Right lobe of liver (tissue), 6 donors: ENCODE results near the gene ENO3. TPM values are rescaled to one million over a fixed set of nuclear protein-coding genes. Genes with fewer than 3 reads are reported as not detected.

Source experiments
- ATAC-seq, 4 donors: fragments of 200-7000 bp; cut with Tn5 transposase; one replicate each; pipeline ENCODE4 v1.9.1; 2020; ENCODE audit warnings: mild to moderate bottlenecking in 4 of 4, moderate library complexity in 4 of 4
- DNase-seq, 3 donors: peaks; one replicate each; pipeline ENCODE4 v3.0.0-alpha.2; 2020
- H3K27ac ChIP-seq, 3 donors: fragments of 200-600 bp; one replicate each; pipeline ENCODE4 v1.8.0; 2022
- H3K27me3 ChIP-seq, 2 donors: fragments of 200-600 bp; one replicate each; pipeline ENCODE4 v1.8.0; 2022
- H3K36me3 ChIP-seq, 4 donors: fragments of 200-600 bp; sonication (generic) in 1 of 4; one replicate each; pipeline versions ENCODE4 v1.5.1 to v1.8.0; 2017 to 2022; ENCODE audit warnings: control low read depth in 1 of 4
- H3K4me1 ChIP-seq, 4 donors: fragments of 200-600 bp; sonication (generic) in 1 of 4; one replicate each; pipeline versions ENCODE4 v1.5.1 to v1.8.0; 2017 to 2022; ENCODE audit warnings: control low read depth in 1 of 4
- H3K4me3 ChIP-seq, 3 donors: fragments of 200-600 bp; one replicate each; pipeline ENCODE4 v1.8.0; 2022
- H3K9me3 ChIP-seq, 4 donors: fragments of 200-600 bp; sonication (generic) in 1 of 4; one replicate each; pipeline versions ENCODE4 v1.5.1 to v1.8.0; 2017 to 2022; ENCODE audit warnings: control low read depth in 1 of 4
- POLR2A ChIP-seq: fragments of 450-650 bp; IDR thresholded peaks from one replicate; pipeline ENCODE4 v1.6.1; 2017; ENCODE audit warnings: antibody characterized with exemption, mild to moderate bottlenecking
- WGBS: methylation state at CpG from one replicate; pipeline ENCODE4 v1.1.6; 2018; ENCODE audit warnings: low coverage, low lambda C conversion rate; ENCODE audit not compliant: insufficient coverage; ENCODE audit errors: missing lambda C conversion rate; 5-methylcytosine and 5-hydroxymethylcytosine counted together
- intact Hi-C, 2 donors: fragments of 100-400 bp; cut with DNase I; formaldehyde crosslinking; loops; one replicate each; pipeline versions ENCODE4 v1.11.2 to v1.14.1; 2022
- total RNA-seq, 6 experiments: library from RNA; depleted of rRNA in 2 of 6; stranded (reverse); fragments of >200 nt in 2 of 6; fragmentation: NEBNext Ultra II Directional in 3 of 6; extraction: Animal tissue kit (Norgen Biotek cat#: 25700) in 3 of 6; gene quantifications; one replicate each; pipeline versions ENCODE4 v1.1.0 to v1.2.4, GENCODE V29; 2016 to 2023
- TF ChIP-seq, protein P1 (sequence below), 4 donors: fragments of 200-600 bp in 3 of 4; fragments of 450-650 bp in 1 of 4; IDR thresholded peaks; one replicate each; pipeline versions ENCODE4 v1.5.1 to v1.8.0; 2016 to 2022; ENCODE audit warnings: antibody characterized with exemption in 4 of 4, mild to moderate bottlenecking in 2 of 4
- donor health status: DM: no; HTN: yes; CAD: no.
- donor health status: DM: no; HTN: no; CAD: no.
- donor health status: DM: no; HTN: no; CAD: no.
- donor health status: DM: no; HTN: yes; CAD: no.
- donor health status: DM: no; HTN: yes; CAD: no.

Gene ENO3
- total RNA-seq, 6 experiments from 2014 or later: 54.7 to 69.8 (median 58.7) TPM

DNA sequence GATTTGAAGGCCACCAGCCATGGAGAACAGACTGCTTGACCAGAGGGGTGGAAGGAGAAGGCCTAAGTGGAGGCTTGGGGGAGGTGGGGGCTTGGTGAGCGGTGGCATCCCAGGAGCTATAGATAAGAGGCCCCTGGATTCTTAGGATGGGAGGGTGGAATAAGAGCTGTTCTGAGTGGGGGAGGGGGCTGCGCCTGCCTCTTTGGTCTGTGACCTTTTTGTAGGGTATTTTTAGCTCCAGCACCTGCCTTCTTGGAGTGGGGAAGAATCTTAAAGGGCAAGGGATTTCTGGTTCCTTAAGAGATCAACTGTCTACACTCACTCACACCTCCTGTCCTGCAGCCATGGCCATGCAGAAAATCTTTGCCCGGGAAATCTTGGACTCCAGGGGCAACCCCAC lies 567 bp downstream of the ENO3 start:
- DNase-seq: no peak

DNA sequence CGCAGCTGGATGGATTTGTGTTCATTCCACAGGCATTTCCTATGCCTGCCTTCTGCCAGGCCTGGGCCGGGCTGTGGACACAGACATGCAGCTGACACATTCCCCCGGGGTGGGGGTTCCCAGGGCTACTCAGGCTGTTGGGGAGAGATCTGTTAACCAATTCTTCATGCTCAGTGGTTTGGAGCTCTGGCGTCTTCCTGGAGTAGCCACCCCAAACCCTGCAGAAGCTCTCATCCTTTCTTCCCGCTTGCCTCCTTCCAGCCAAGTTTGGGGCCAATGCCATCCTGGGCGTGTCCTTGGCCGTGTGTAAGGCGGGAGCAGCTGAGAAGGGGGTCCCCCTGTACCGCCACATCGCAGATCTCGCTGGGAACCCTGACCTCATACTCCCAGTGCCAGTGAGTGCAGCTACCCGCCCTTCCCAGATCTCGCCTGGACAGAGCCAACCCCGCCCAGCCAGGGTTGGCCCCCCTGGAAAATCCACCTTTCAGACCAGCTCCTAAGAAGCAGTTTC lies 2.6 kb downstream of the ENO3 start:
- H3K9me3 ChIP-seq: no peaks in the 10 kb centered on the region
- TF ChIP-seq POLR2A: no peak
- TF ChIP-seq, protein P1, sequence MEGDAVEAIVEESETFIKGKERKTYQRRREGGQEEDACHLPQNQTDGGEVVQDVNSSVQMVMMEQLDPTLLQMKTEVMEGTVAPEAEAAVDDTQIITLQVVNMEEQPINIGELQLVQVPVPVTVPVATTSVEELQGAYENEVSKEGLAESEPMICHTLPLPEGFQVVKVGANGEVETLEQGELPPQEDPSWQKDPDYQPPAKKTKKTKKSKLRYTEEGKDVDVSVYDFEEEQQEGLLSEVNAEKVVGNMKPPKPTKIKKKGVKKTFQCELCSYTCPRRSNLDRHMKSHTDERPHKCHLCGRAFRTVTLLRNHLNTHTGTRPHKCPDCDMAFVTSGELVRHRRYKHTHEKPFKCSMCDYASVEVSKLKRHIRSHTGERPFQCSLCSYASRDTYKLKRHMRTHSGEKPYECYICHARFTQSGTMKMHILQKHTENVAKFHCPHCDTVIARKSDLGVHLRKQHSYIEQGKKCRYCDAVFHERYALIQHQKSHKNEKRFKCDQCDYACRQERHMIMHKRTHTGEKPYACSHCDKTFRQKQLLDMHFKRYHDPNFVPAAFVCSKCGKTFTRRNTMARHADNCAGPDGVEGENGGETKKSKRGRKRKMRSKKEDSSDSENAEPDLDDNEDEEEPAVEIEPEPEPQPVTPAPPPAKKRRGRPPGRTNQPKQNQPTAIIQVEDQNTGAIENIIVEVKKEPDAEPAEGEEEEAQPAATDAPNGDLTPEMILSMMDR (IDR thresholded peaks at IDR 0.05): no peak
- no peak overlapping the region for H3K27ac ChIP-seq
- H3K27me3 ChIP-seq: no peaks in the 10 kb centered on the region
- H3K36me3 ChIP-seq: no peaks in the 10 kb centered on the region
- ATAC-seq: no peak
- WGBS: 98% methylated on average over 6 of the region's 14 CpGs
- DNase-seq: no peak
- peaks cover 0 to 16% (median 7%) of the 10 kb centered on the region in 4 donors for H3K4me1 ChIP-seq
- intact Hi-C loops: no loop called here
- H3K4me3 ChIP-seq: no peak overlapping the region

More for the DNA sequence above, 567 bp downstream of the ENO3 start:
- TF ChIP-seq, protein P1 (IDR thresholded peaks at IDR 0.05): no peak
- no peak for TF ChIP-seq POLR2A
- Histone ChIP-seq H3K27me3 (no peaks in the 10 kb centered on the region), H3K4me1 (peaks cover 0 to 15% (median 5%) of the 10 kb centered on the region in 4 donors), H3K4me3 (peak overlapping the region in 2 of 3 donors; percentile 91 to 100), H3K36me3 (peaks cover 0 to 3% (median 0%) of the 10 kb centered on the region in 4 donors), H3K9me3 (no peaks in the 10 kb centered on the region), H3K27ac (no peak overlapping the region)
- no peak for ATAC-seq
- WGBS: 80% methylated on average over 1 of the region's 3 CpGs
- intact Hi-C loops: no loop called here

DNA sequence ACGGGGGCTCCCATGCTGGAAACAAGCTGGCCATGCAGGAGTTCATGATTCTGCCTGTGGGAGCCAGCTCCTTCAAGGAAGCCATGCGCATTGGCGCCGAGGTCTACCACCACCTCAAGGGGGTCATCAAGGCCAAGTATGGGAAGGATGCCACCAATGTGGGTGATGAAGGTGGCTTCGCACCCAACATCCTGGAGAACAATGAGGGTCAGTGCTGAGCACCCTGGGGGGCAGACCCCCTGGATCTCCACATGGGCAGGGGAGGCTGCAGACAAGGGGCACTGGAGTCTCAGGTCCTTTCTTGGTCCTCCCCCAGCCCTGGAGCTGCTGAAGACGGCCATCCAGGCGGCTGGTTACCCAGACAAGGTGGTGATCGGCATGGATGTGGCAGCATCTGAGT lies 4.2 kb downstream of the ENO3 start:
- Histone ChIP-seq H3K36me3 (peaks cover 0 to 6% (median 0%) of the 10 kb centered on the region in 4 donors), H3K4me3 (no peak overlapping the region), H3K4me1 (peaks cover 0 to 28% (median 14%) of the 10 kb centered on the region in 4 donors), H3K27me3 (no peaks in the 10 kb centered on the region), H3K9me3 (no peaks in the 10 kb centered on the region), H3K27ac (no peak overlapping the region)
- 89% methylated on average over 3 of the region's 8 CpGs for WGBS
- intact Hi-C loops: no loop called here
- ATAC-seq: no peak
- no peak for DNase-seq
- TF ChIP-seq POLR2A: no peak
- TF ChIP-seq, protein P1 (IDR thresholded peaks at IDR 0.05): no peak

DNA sequence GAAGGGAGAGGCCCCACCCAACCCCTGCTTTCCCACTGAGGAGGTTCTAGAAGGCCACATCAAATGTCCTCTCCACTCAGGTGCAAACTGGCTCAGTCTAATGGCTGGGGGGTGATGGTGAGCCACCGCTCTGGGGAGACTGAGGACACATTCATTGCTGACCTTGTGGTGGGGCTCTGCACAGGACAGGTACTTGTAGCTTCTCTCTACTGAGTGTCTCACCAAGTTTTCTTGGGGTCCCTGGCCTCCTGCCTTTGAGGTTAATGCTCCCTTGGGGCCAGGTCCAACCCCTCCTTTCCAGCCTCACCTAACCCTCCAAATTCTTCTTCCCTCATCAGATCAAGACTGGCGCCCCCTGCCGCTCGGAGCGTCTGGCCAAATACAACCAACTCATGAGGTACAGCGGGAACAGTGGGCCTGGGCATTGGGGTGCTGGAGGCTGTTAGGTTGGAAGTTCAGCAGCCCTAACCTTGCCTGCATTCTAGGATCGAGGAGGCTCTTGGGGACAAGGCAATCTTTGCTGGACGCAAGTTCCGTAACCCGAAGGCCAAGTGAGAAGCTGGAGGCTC lies 5.7 kb downstream of the ENO3 start:
- Histone ChIP-seq H3K9me3 (no peaks in the 10 kb centered on the region), H3K27me3 (no peaks in the 10 kb centered on the region), H3K36me3 (peaks cover 0 to 6% (median 0%) of the 10 kb centered on the region in 4 donors), H3K27ac (no peak overlapping the region), H3K4me1 (peaks cover 0 to 20% (median 8%) of the 10 kb centered on the region in 4 donors), H3K4me3 (no peak overlapping the region)
- ATAC-seq: no peak
- TF ChIP-seq POLR2A: no peak
- TF ChIP-seq, protein P1 (IDR thresholded peaks at IDR 0.05): peak in 1 of 4 donors; percentile 11
- intact Hi-C loops: no loop called here
- no peak for DNase-seq
- 96% methylated on average over 4 of the region's 10 CpGs for WGBS
